Lung (tissue), 12 donors: Measurements from ENCODE around the gene TMEM40. TPM values are rescaled to one million over a fixed set of nuclear protein-coding genes. Genes with fewer than 3 reads are reported as not detected.

Source experiments
- ATAC-seq: fragments of 200-7000 bp; cut with Tn5 transposase; one replicate; pipeline ENCODE4 v1.9.1; 2020; ENCODE audit warnings: moderate number of reproducible peaks; ENCODE audit not compliant: insufficient read depth, low FRiP score
- DNase-seq, 3 donors: peaks; one replicate each; pipeline ENCODE4 v3.0.0-alpha.2; 2013 to 2017
- H3K27ac ChIP-seq, 2 donors: one replicate each; pipeline ENCODE4 v1.5.1; 2013; ENCODE audit warnings: mild to moderate bottlenecking in 2 of 2, moderate library complexity in 2 of 2, control low read depth in 1 of 2, inconsistent platforms in 1 of 2, low read depth in 1 of 2, low read length in 1 of 2
- H3K27me3 ChIP-seq, 3 donors: one replicate each; pipeline ENCODE4 v1.5.1; 2013; ENCODE audit warnings: low read length in 2 of 3; ENCODE audit not compliant: control insufficient read depth in 3 of 3, insufficient read depth in 3 of 3
- H3K36me3 ChIP-seq, 4 donors: one replicate each; pipeline ENCODE4 v1.5.1; 2013; ENCODE audit warnings: low read length in 4 of 4, mild to moderate bottlenecking in 1 of 4, moderate library complexity in 1 of 4; ENCODE audit not compliant: control insufficient read depth in 4 of 4, insufficient read depth in 4 of 4
- H3K4me1 ChIP-seq, 5 donors: one replicate each; pipeline ENCODE4 v1.5.1; 2013; ENCODE audit warnings: low read length in 5 of 5, mild to moderate bottlenecking in 2 of 5, moderate library complexity in 1 of 5; ENCODE audit not compliant: control insufficient read depth in 5 of 5, insufficient read depth in 5 of 5
- H3K4me3 ChIP-seq: one replicate; pipeline ENCODE4 v1.5.1; 2013; ENCODE audit warnings: mild to moderate bottlenecking, control low read depth, moderate library complexity
- H3K9ac ChIP-seq, 2 donors: one replicate each; pipeline ENCODE4 v1.5.1; 2013; ENCODE audit warnings: low read length in 2 of 2, control low read depth in 1 of 2; ENCODE audit not compliant: insufficient read depth in 1 of 2
- H3K9me3 ChIP-seq, 4 donors: one replicate each; pipeline ENCODE4 v1.5.1; 2013; ENCODE audit warnings: low read length in 3 of 4, mild to moderate bottlenecking in 1 of 4, moderate library complexity in 1 of 4; ENCODE audit not compliant: control insufficient read depth in 4 of 4, insufficient read depth in 3 of 4
- WGBS, 2 donors: extraction: QIAGEN DNeasy Blood & Tissue Kit; methylation state at CpG; one replicate each; pipeline ENCODE4 v1.1.7; 2013; 5-methylcytosine and 5-hydroxymethylcytosine counted together
- polyA plus RNA-seq, 2 donors: library from polyadenylated mRNA; stranded (reverse); fragments of 200-250 nt; gene quantifications; one replicate each; pipeline ENCODE4 v1.2.1, GENCODE V29; 2013
- total RNA-seq, 2 donors: library from RNA; depleted of rRNA in 1 of 2; stranded (reverse); fragments of >200 nt in 1 of 2; gene quantifications; one replicate each; pipeline ENCODE4 v1.2.1, GENCODE V29; 2014 to 2021
- TF ChIP-seq, protein P1 (sequence below): IDR thresholded peaks from 2 replicates; pipeline ENCODE4 v1.5.1; 2012; ENCODE audit warnings: mild to moderate bottlenecking; ENCODE audit errors: control extremely low read depth, extremely low read depth
- donor health status: control.
- donor health status: control.
- donor health status: Bipolar disorder and iron deficiency.
- donor health status: healthy.
- donor health status: DM: yes; HTN: yes; CAD: no.

The TMEM40 gene
- total and polyA plus RNA-seq, 4 donors, result 2.0 to 6.0 (median 4.0) TPM

DNA sequence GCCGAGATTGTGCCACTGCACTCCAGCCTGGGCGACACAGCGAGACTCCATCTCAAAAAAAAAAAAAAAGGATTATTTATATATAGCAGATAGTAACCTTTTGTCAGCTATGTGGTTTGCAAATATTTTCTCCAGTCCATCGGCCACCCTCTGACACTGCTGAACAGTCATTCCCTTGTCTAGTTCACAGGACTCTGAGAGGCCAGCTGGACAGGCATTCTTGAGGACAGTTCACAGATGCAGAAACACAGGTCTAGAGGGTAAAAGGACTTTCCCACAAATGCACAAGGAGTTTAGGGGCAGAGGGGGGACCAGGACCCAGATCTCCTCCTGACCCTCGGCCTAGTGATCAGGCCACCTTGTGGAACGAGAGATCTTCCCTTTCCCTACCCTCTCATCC lies 7.5 kb upstream of the TMEM40 start:
- TF ChIP-seq, protein P1, sequence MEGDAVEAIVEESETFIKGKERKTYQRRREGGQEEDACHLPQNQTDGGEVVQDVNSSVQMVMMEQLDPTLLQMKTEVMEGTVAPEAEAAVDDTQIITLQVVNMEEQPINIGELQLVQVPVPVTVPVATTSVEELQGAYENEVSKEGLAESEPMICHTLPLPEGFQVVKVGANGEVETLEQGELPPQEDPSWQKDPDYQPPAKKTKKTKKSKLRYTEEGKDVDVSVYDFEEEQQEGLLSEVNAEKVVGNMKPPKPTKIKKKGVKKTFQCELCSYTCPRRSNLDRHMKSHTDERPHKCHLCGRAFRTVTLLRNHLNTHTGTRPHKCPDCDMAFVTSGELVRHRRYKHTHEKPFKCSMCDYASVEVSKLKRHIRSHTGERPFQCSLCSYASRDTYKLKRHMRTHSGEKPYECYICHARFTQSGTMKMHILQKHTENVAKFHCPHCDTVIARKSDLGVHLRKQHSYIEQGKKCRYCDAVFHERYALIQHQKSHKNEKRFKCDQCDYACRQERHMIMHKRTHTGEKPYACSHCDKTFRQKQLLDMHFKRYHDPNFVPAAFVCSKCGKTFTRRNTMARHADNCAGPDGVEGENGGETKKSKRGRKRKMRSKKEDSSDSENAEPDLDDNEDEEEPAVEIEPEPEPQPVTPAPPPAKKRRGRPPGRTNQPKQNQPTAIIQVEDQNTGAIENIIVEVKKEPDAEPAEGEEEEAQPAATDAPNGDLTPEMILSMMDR, result no peak
- Histone ChIP-seq H3K4me3 (no peak overlapping the region), H3K9ac (no peak overlapping the region), H3K27ac (no peak overlapping the region), H3K36me3 (no peaks in the 10 kb centered on the region), H3K9me3 (no peaks in the 10 kb centered on the region), H3K4me1 (peaks cover 0 to 2% (median 0%) of the 10 kb centered on the region in 5 donors), H3K27me3 (no peaks in the 10 kb centered on the region)
- DNase-seq, result no peak
- ATAC-seq, result no peak
- 91 to 92% methylated on average over 6 of the region's 6 CpGs for WGBS, 2 donors

DNA sequence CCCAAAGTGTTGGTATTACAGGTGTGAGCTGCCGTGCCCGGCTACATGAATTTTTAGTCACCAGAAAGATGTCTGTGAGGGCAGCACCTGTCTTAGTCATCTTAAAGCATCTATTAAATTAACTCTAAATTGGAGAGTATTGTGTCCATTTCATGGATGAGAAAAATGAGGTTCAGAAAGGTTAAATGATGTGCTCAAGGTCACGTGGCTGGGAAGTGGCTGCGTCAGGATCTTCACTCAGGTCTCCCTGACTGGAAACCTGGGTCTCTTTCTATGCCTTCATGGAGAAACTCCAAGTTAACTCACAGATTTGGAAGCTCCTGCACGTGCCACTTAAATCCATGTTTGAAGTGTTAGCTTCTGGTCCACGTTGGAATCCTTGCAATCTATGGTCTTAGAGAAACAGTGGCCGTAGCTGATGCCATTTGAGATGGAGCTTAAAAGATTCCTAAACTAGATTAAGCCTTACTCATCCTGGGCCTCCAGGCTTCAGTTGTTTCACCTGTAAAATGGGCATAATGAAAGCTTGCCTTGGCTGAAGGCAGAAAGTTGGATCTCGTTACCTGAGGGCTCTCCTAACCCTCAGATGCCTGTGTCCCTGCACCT lies 5.2 kb upstream of the TMEM40 start:
- WGBS, 2 donors, result 78 to 87% methylated on average over 8 of the region's 8 CpGs
- ATAC-seq (no peak), DNase-seq (no peak)
- TF ChIP-seq, protein P1, result no peak
- no peak overlapping the region for H3K27ac ChIP-seq
- H3K27me3 ChIP-seq, result no peaks in the 10 kb centered on the region
- H3K4me1 ChIP-seq, result peaks cover 0 to 7% (median 2%) of the 10 kb centered on the region in 5 donors
- H3K9me3 ChIP-seq, result no peaks in the 10 kb centered on the region
- no peak overlapping the region for H3K4me3 ChIP-seq
- H3K36me3 ChIP-seq, result no peaks in the 10 kb centered on the region
- H3K9ac ChIP-seq, result no peak overlapping the region

DNA sequence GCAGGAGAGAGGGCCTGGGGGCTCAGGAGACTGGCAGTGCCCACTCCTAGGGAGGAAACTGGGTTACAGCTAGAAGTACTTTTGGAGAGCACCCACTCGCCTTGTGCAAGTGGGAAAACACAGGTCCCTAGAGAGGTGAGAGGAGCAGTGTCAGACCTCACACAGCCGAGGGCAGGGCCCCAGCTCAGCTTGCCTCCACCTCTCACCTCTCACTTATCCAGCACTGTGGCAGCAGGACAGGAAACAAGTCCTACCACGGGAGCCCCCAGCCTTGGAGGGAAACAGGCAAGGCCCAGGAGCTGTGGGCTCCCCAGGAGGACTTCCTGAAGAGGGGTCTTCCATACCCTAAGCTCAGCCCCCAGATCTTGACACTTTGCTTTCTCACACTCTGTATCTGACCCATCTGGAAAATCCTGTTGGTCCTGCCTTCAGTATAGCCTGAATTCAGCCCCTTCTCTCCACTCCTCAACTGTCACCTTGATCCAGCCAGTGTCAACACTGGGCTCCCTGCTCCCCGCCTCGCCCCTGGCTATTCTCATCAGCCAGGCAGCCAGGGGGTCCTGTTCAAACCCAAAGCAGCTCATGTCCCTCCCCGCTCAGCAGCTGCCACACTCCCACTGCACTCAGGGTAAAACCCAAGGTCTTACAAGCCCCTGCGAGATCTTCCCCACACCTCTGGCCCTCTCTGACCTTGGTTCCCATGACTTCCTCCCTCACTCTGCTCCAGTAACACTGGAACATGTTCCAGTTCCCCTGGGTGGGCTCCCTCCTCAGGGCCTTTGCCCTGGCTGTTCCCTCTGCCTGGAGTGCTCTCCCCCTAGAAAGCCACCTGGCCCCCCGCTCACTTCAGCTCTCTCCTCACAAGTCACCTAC lies 870 bp upstream of the TMEM40 start:
- H3K4me3 ChIP-seq, result no peak overlapping the region
- H3K36me3 ChIP-seq, result no peaks in the 10 kb centered on the region
- peaks cover 0 to 14% (median 10%) of the 10 kb centered on the region in 5 donors for H3K4me1 ChIP-seq
- no peaks in the 10 kb centered on the region for H3K9me3 ChIP-seq
- DNase-seq (peak in 1 of 3 donors; percentile 36), ATAC-seq (no peak)
- WGBS, 2 donors, result 73 to 80% methylated on average over 8 of the region's 8 CpGs
- TF ChIP-seq, protein P1, result no peak
- H3K27ac ChIP-seq, result no peak overlapping the region
- H3K9ac ChIP-seq, result no peak overlapping the region
- no peaks in the 10 kb centered on the region for H3K27me3 ChIP-seq
